ENCODE results near the gene PARD6A. TPM values are rescaled to one million over a fixed set of nuclear protein-coding genes. Genes with fewer than 3 reads are reported as not detected.

Gene PARD6A
- total and polyA plus RNA-seq, 2 donors (not counting 1 experiment from before 2014, with no cell fraction given), result 0.36 to 4.8 TPM

GRCh38 chr16:67651039-67651438, 9.7 kb upstream of the PARD6A start:
- H3K27me3 ChIP-seq (ENCODE audit: control insufficient read depth, insufficient read depth, low read length), result peaks cover 58% of the 10 kb centered on the region

GRCh38 chr16:67651847-67652246, 8.9 kb upstream of the PARD6A start:
- peaks cover 51% of the 10 kb centered on the region for H3K27me3 ChIP-seq (ENCODE audit: control insufficient read depth, insufficient read depth, low read length)
- H3K79me2 ChIP-seq (ENCODE audit: control insufficient read depth, insufficient read depth, low read length), result no peaks in the 10 kb centered on the region
- no peak overlapping the region for H3K4me3 ChIP-seq (replicated peaks in 1 of 4; ENCODE audit: control extremely low read depth in 1 of 4, insufficient read depth in 1 of 4, low read depth in 3 of 4, low read length in 4 of 4)
- H3K4me1 ChIP-seq (ENCODE audit: control insufficient read depth, extremely low read depth, insufficient read depth, low read length), result peaks cover 2% of the 10 kb centered on the region
- H3K27ac ChIP-seq (ENCODE audit: insufficient read depth, low read length), result no peak overlapping the region
- H3K9ac ChIP-seq (ENCODE audit: insufficient read depth, low read length), result no peak overlapping the region
- no peak overlapping the region for H2AFZ ChIP-seq (ENCODE audit: low read length)
- no peak for DNase-seq (ENCODE audit: low read depth in 2 of 2)
- no peaks in the 10 kb centered on the region for H3K36me3 ChIP-seq (ENCODE audit: control insufficient read depth, insufficient read depth, low read length)
- no peaks in the 10 kb centered on the region for H3K9me3 ChIP-seq (ENCODE audit: control insufficient read depth, insufficient read depth, low read depth, low read length)
- peaks cover 2% of the 10 kb centered on the region for H4K20me1 ChIP-seq (ENCODE audit: control insufficient read depth, extremely low read depth, insufficient read depth, low read length)
- H3K4me2 ChIP-seq (ENCODE audit: extremely low read depth, insufficient read depth, low read length), result no peak overlapping the region
- TF ChIP-seq CTCF (conservative IDR thresholded peaks at IDR 0.05 in 1 of 2, IDR thresholded peaks at IDR 0.05 in 1 of 2; ENCODE audit: low read depth in 1 of 2, low read length in 2 of 2) (no peak), EZH2 (IDR thresholded peaks at IDR 0.05; ENCODE audit: low read length, missing control alignments) (no peak)

More at GRCh38 chr16:67651039-67651438, 9.7 kb upstream of the PARD6A start:
- Histone ChIP-seq H3K4me2 (ENCODE audit: extremely low read depth, insufficient read depth, low read length) (no peak overlapping the region), H3K4me3 (replicated peaks in 1 of 4; ENCODE audit: control extremely low read depth in 1 of 4, insufficient read depth in 1 of 4, low read depth in 3 of 4, low read length in 4 of 4) (no peak overlapping the region), H3K27ac (ENCODE audit: insufficient read depth, low read length) (no peak overlapping the region), H3K4me1 (ENCODE audit: control insufficient read depth, extremely low read depth, insufficient read depth, low read length) (peaks cover 2% of the 10 kb centered on the region), H3K79me2 (ENCODE audit: control insufficient read depth, insufficient read depth, low read length) (no peaks in the 10 kb centered on the region), H3K9me3 (ENCODE audit: control insufficient read depth, insufficient read depth, low read depth, low read length) (no peaks in the 10 kb centered on the region), H3K9ac (ENCODE audit: insufficient read depth, low read length) (no peak overlapping the region), H2AFZ (ENCODE audit: low read length) (no peak overlapping the region), H4K20me1 (ENCODE audit: control insufficient read depth, extremely low read depth, insufficient read depth, low read length) (peaks cover 2% of the 10 kb centered on the region), H3K36me3 (ENCODE audit: control insufficient read depth, insufficient read depth, low read length) (no peaks in the 10 kb centered on the region)
- no peak for DNase-seq (ENCODE audit: low read depth in 2 of 2)
- no peak for TF ChIP-seq CTCF (conservative IDR thresholded peaks at IDR 0.05 in 1 of 2, IDR thresholded peaks at IDR 0.05 in 1 of 2; ENCODE audit: low read depth in 1 of 2, low read length in 2 of 2)
- TF ChIP-seq EZH2 (IDR thresholded peaks at IDR 0.05; ENCODE audit: low read length, missing control alignments), result no peak

GRCh38 chr16:67652578-67653127, 8.1 kb upstream of the PARD6A start:
- H3K9me3 ChIP-seq (ENCODE audit: control insufficient read depth, insufficient read depth, low read depth, low read length), result no peaks in the 10 kb centered on the region
- H3K9ac ChIP-seq (ENCODE audit: insufficient read depth, low read length), result no peak overlapping the region
- no peak overlapping the region for H3K27ac ChIP-seq (ENCODE audit: insufficient read depth, low read length)
- no peak for DNase-seq (ENCODE audit: low read depth in 2 of 2)
- H3K4me3 ChIP-seq (replicated peaks in 1 of 4; ENCODE audit: control extremely low read depth in 1 of 4, insufficient read depth in 1 of 4, low read depth in 3 of 4, low read length in 4 of 4), result peak overlapping the region in 1 of 4 experiments; percentile 50
- TF ChIP-seq CTCF (conservative IDR thresholded peaks at IDR 0.05 in 1 of 2, IDR thresholded peaks at IDR 0.05 in 1 of 2; ENCODE audit: low read depth in 1 of 2, low read length in 2 of 2) (no peak), EZH2 (IDR thresholded peaks at IDR 0.05; ENCODE audit: low read length, missing control alignments) (no peak)
- peaks cover 2% of the 10 kb centered on the region for H3K4me1 ChIP-seq (ENCODE audit: control insufficient read depth, extremely low read depth, insufficient read depth, low read length)
- no peak overlapping the region for H3K4me2 ChIP-seq (ENCODE audit: extremely low read depth, insufficient read depth, low read length)
- peaks cover 2% of the 10 kb centered on the region for H4K20me1 ChIP-seq (ENCODE audit: control insufficient read depth, extremely low read depth, insufficient read depth, low read length)
- H3K36me3 ChIP-seq (ENCODE audit: control insufficient read depth, insufficient read depth, low read length), result peaks cover under 1% of the 10 kb centered on the region
- H3K79me2 ChIP-seq (ENCODE audit: control insufficient read depth, insufficient read depth, low read length), result no peaks in the 10 kb centered on the region
- H2AFZ ChIP-seq (ENCODE audit: low read length), result no peak overlapping the region
- peaks cover 46% of the 10 kb centered on the region for H3K27me3 ChIP-seq (ENCODE audit: control insufficient read depth, insufficient read depth, low read length)

All from fibroblast of lung (primary cell).